Transverse colon (tissue), 4 donors: ENCODE measurements around the gene ZDHHC17.

ENCODE experiments used
- CTCF ChIP-seq, 5 experiments: fragments of 200-600 bp in 3 of 5; fragments of 450-650 bp in 2 of 5; sonication (generic) in 3 of 5; IDR thresholded peaks; 1 replicate in 2 of 5; 2 replicates in 3 of 5; pipeline ENCODE4 v1.5.1; 2016 to 2017; ENCODE audit warnings: antibody characterized with exemption in 5 of 5, inconsistent platforms in 3 of 5, mild to moderate bottlenecking in 2 of 5, moderate library complexity in 1 of 5
- EP300 ChIP-seq: sonication (generic); formaldehyde crosslinking; IDR thresholded peaks from one replicate; pipeline ENCODE4 v1.6.1; 2017; ENCODE audit warnings: antibody characterized with exemption, low read depth
- POLR2A ChIP-seq: fragments of 450-650 bp; IDR thresholded peaks from one replicate; pipeline ENCODE4 v1.6.1; 2016; ENCODE audit warnings: antibody characterized with exemption, mild to moderate bottlenecking, moderate library complexity
- POLR2AphosphoS5 ChIP-seq, 3 donors: sonication (generic); formaldehyde crosslinking; IDR thresholded peaks; one replicate each; pipeline ENCODE4 v1.6.1; 2016; ENCODE audit warnings: antibody characterized with exemption in 3 of 3

GRCh38 chr12:76863005-76863670, 99.2 kb downstream of the ZDHHC17 start:
- TF ChIP-seq POLR2AphosphoS5 (IDR thresholded peaks at IDR 0.05) (peak in 1 of 3 donors; percentile 22), CTCF (IDR thresholded peaks at IDR 0.05) (no peak), EP300 (no peak), POLR2A (no peak)
